B cell (primary cell): ENCODE results near the gene CREBBP.

ENCODE experiments used
- EZH2 ChIP-seq: IDR thresholded peaks from 2 replicates; pipeline ENCODE4 v1.6.1; 2012; ENCODE audit warnings: borderline replicate concordance, low read depth, mild to moderate bottlenecking, moderate library complexity, low read length; ENCODE audit not compliant: insufficient read depth, poor library complexity, severe bottlenecking
- TF ChIP-seq, protein P1 (sequence below): fragments of 200-600 bp; IDR thresholded peaks from one replicate; pipeline ENCODE4 v1.8.0; 2022; ENCODE audit warnings: antibody characterized with exemption, mild to moderate bottlenecking

DNA sequence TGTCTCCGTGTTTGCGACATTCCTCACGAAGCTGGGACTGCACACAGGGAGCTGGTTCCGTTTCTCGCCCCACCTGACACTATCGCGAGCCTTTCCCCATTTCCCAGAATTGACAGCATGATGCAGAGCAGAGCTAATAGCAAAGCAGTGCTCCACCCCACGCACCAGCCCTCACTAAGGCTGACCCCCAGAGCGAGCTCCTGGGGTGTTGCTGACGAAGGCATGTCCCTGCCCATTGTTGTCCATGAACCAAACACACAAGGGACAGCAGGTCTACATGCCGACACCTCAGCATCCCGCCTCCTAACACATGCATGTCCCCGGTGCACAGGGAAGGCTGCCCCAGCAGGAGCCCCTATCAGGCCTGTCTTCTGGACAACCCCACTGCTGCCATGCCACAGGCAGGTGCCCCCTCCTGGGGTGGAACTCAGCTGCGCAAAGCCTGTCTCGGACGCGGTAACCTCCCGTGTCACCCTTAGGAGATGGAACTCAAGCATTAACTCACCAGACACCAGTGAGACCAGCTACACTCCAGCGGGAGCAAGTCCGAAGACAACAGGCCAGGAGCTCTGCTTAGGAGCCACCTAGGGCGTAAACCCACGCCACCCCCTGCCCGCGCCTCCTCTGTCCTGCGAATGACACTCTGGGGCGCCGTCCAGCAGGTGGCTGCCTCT lies 146.3 kb downstream of the CREBBP start:
- TF ChIP-seq, protein P1, sequence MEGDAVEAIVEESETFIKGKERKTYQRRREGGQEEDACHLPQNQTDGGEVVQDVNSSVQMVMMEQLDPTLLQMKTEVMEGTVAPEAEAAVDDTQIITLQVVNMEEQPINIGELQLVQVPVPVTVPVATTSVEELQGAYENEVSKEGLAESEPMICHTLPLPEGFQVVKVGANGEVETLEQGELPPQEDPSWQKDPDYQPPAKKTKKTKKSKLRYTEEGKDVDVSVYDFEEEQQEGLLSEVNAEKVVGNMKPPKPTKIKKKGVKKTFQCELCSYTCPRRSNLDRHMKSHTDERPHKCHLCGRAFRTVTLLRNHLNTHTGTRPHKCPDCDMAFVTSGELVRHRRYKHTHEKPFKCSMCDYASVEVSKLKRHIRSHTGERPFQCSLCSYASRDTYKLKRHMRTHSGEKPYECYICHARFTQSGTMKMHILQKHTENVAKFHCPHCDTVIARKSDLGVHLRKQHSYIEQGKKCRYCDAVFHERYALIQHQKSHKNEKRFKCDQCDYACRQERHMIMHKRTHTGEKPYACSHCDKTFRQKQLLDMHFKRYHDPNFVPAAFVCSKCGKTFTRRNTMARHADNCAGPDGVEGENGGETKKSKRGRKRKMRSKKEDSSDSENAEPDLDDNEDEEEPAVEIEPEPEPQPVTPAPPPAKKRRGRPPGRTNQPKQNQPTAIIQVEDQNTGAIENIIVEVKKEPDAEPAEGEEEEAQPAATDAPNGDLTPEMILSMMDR = no peak
- TF ChIP-seq EZH2 = no peak
